ELR (cell line): ENCODE results near the gene GRPR.
"Not testable (repeated sequence)": the region's sequence is repeated elsewhere in the genome, so short reads cannot be mapped to it uniquely, and the experiment has no call there.

Experiments
- DNase-seq: peaks from one replicate; pipeline ENCODE4 v3.0.0-alpha.2; 2015; ENCODE audit warnings: low read depth

Gene GRPR

DNA sequence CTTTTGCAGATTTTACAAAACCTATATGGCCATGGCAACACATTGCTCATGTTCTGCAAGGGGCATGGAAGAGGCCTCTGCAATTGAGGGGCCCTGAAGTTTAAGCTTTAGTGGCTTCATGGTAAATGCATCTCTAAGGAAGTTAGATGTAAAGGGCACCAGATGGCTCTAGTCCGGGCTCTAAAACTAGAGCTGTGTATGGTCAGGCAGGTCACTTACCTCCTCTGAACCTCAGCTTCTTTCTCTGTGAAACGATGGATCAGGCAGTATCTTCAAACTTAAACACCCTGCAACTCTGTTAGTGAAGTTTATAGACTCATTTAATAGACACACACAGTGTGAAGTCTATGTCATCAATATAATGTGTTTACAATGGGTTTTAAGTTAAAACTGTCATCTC, 53.9 kb downstream of the GRPR start:
- DNase-seq: no peak

DNA sequence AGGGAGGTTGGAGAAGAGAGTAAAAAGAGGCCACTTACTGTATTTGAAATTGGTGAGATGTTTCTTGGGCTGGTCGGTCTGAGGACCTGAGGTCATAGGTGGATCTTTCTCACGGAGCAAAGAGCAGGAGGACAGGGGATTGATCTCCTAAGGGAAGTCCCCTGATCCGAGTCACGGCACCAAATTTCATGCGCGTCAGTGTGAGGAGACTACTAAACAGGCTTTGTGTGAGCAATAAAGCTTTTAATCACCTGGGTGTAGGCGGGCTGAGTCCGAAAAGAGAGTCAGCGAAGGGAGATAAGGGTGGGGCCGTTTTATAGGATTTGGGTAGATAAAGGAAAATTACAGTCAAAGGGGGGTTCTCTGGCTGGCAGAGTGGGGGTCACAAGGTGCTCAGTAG, 60.5 kb downstream of the GRPR start:
- DNase-seq: not testable (repeated sequence)

DNA sequence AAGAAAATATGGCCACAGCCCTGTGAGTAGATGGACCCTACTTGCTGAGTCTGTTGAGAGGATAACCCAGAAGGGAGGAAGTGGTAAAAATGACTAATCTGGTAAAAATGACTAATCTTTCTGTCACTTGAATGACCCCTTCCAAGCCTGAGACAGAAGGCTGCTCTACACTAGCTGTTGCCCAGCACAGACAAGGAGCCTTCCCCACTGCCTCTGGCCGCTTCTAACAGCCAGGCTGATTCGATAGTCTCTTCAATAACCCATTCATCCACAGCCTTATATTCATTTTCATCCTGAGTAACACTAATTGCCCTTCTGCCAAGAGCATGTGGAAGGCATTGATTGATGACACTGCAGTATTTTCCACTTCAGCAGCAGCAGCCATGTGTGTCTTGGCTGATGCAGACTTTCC, 62.4 kb downstream of the GRPR start:
- DNase-seq: peak; percentile 89

DNA sequence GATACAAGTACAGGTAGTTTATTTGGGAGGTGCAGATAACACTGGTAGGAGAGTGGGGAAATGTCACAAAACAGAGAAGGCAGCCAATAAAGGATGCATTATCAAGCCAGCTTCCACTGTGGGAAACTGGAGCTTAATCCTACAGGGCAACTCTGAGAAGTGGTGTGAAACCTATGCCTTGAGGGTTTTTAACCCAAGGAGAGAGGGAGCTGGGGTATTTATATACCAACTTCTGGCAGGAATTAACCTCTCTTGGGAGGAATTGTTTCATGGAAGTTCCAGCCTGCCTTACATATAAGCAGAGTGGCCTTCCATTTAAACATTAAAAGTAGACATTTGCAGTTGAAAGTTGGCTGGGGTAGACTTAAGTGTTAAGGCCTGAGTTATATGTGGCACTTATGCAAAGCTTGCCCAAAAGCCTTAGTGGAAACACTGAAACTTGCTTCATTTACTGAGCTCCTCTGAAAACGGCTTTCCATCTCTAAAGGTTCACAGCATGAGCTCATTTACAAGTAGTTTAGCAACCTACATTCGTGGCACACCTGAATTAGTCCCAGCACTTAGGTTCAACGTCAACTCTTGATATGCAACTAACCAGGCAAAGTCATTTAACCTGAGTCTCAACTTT, 63.1 kb downstream of the GRPR start:
- DNase-seq: no peak

DNA sequence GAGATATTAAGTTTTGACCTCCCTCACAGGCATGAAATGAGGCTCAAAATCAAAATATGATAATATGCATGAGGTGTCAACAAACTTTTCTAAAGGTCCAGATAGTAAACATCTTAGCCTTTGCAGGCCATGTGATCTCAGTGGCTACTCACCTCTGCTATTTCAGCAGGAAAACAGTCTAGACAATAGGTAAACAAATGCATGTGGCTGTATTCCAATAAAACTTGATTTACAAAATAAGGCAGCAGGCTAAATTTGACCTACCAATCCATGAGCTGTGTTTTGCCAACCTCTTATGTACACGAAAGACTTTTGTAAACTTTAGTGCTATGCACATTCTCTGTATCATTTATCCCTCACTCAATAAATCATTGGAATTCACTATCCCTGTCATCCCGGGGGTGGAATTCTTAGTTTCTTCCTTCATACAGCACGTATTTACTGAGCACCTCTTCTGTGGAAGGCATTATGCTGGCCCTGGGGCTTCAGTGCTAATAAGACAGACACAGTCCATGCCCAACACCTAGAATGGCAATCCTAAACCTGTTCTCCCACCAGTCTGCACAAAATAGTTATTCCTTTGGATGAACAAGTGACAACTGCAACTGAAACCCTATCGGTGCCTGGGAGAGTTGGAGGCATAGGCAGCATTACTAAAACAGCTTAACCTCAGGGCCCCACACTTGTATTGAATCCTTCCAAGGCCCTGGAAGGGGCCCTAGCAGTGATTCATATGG, 63.8 kb downstream of the GRPR start:
- DNase-seq: no peak

DNA sequence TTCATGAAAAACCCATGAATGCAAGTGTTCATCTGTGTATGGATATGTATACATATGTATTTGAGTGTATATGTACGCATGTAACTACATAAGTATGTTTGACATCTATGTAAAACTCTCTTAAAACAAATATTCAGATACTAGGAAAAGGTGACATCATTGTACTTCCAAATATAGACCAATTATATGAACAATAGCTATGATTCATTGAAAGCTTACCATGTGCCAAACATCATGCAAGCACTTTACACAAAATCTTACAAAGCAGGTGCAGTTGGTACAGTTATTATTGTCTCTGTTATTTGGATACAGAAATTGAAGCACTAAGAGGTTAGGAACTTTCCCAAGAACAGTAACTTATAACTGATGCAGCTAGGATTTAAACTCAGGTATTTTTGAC, 65.3 kb downstream of the GRPR start:
- peak; percentile 46 for DNase-seq

DNA sequence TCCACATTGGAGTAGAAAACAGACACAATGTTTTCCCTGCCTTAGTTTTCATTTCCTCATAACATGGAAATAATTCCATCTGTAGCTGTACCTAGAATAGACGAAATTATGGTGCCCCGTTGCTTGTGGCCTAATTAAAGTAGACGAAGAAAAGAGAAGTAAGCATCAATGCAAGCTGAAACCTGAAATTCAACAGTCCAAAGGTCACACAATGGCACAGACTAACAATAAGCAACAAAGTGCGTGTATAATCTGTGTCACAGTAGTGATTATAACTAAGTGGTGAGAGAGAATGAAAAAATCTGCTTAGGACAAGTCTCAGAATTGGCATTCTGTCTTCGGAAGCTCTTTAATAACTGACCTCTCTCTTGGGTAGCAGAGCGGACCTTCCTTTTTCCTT, 68.2 kb downstream of the GRPR start:
- no peak for DNase-seq

DNA sequence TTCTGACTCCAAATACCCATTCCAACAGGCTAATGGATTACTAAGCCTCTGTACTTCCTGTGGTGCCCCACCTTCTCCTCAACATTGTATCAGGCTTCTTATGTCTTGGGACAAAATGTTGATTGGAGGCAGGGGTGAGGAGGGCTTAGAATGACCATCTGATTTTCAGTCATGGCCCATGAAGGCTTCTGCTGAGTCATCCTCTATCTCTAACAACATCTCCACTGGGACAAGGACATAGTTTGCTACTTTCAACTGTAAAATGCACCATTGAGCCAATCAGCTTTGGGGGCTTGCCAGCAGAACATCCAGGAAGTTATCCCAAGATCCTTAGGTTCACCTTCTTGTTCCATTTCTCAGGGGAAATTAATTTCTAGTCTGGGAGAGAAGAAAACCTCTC, 73.5 kb downstream of the GRPR start:
- peak; percentile 8 for DNase-seq

DNA sequence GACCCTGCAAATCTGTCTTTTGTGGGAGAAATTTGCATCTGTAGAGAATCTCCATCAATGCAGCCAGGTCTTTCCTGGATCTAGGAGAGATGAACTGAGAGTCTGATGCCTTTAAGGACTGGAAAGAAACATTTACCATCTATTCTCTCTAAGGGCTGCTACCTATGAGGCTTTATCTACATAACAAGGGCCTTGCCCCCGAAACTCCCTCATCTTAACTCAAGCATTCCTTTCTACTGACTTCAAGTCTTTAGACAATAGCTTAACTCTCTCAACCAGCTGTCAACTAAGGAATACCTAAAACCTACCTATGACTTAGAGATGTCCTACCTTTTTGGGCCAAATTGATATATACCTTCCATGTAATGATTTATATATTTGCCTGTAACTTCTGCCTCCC, 76.0 kb downstream of the GRPR start:
- no peak for DNase-seq

DNA sequence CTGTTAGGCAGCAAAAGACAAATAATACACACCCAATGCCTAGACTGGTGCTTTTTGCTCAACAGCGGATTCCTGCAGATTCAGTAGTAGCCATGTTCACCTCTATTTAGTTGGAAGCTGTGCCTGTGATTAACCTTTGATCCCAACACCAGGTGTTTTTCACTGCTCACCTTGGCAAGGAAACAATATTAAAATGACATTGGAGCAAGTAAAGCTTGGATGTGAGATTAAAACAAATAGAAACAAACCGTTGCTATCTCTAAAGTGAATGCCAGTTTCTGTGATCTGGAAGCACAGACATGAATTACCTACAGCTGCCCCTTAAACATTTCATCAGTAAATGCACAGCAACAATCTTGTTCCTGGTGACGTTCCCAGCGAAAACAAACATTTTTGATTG, 79.6 kb downstream of the GRPR start:
- DNase-seq: no peak
